Fibroblast of pulmonary artery (primary cell): ENCODE data around the gene AEBP1.

Source experiments
- DNase-seq: peaks from one replicate; pipeline ENCODE4 v3.0.0-alpha.2; 2010; ENCODE audit warnings: low read depth
- H3K4me3 ChIP-seq: replicated peaks from 2 replicates; pipeline ENCODE4 v1.5.1; 2011; ENCODE audit warnings: low read depth, mild to moderate bottlenecking, control low read depth, low read length, moderate library complexity
- CTCF ChIP-seq: IDR thresholded peaks from 2 replicates; pipeline ENCODE4 v1.5.1; 2011; ENCODE audit warnings: mild to moderate bottlenecking, control low read depth, low read length, inconsistent platforms; ENCODE audit errors: missing control alignments

AEBP1 gene

GRCh38 chr7:44131173-44132029 is 27.3 kb downstream of the AEBP1 start:
- TF ChIP-seq CTCF = peak; percentile 27
- peak; percentile 14 for DNase-seq
- H3K4me3 ChIP-seq = no peak overlapping the region

GRCh38 chr7:44132039-44132438 is 27.9 kb downstream of the AEBP1 start:
- TF ChIP-seq CTCF = no peak
- peak; percentile 38 for DNase-seq
- H3K4me3 ChIP-seq = no peak overlapping the region

- no peak for TF ChIP-seq CTCF
- H3K4me3 ChIP-seq = no peak overlapping the region
- DNase-seq = no peak
These were observed 29.1 kb downstream of the AEBP1 start for GRCh38 chr7:44133295-44133694.

DNA sequence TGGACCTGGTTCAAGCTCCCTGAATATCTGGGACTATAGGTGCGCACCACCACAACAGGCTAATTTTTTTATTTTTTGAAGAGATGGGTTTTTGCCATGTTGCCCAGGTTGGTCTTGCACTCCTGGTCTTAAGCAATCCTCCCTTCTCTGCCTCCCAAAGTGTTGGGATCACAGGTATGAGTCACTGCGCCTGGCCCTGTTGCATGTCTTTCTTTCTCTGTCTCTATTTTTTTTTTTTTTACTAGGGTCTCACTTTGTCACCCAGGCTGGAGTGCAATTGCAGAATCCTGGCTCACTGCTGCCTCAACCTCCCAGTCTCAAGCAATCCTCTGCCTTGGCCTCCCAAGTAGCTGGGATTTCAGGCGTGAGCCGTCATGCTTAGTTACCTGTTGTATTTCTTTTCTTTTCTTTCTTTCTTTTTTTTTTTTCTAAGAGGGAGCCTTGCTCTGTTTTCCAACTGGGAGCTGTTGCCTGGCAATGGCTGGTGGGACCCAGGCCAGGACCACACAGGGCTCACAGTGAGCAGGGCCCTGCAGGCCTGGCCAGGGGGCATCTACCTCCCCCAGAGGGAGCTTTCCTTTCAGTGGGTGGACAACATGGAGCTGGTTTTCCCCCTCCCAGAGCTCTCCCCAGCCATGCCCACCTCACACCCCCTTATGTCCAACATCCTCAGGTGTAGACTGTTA is 30.9 kb downstream of the AEBP1 start:
- no peak for DNase-seq
- TF ChIP-seq CTCF = no peak
- H3K4me3 ChIP-seq = no peak overlapping the region

- DNase-seq = no peak
- TF ChIP-seq CTCF = no peak
- no peak overlapping the region for H3K4me3 ChIP-seq
These were observed 32.6 kb downstream of the AEBP1 start for GRCh38 chr7:44136731-44137130.

DNA sequence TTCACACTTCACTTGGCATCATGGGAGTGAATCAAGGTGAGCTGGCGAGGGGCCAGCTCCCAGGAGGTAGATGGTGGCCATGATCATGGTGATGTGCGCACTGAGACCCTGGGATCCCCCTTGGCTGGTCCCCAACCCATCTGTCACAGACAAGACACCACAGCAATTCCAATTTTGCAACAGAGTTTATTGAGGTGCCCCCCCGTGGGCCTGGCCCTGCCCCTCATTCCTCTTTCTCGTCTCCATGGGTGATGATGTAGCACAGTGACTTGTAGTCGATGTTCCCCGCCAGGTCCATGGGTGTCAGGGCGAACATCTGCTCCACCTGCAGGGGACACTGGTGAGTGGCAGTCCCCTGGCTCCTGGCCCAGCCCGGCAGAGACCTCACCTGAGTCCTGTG is 34.6 kb downstream of the AEBP1 start:
- H3K4me3 ChIP-seq = no peak overlapping the region
- DNase-seq = no peak
- TF ChIP-seq CTCF = no peak
